GM23338 (cell line): ENCODE results near the gene POC1B. TPM values are rescaled to one million over a fixed set of nuclear protein-coding genes. Genes with fewer than 3 reads are reported as not detected.
A peak's percentile ranks its signal among the peaks of the same experiment; 100 is the strongest.

Experiments
- ATAC-seq: fragments of 200-7000 bp; cut with Tn5 transposase; 3 replicates; pipeline ENCODE4 v1.9.1; 2020
- DNase-seq: peaks from one replicate; pipeline ENCODE4 v3.0.0-alpha.2; 2015; ENCODE audit warnings: low spot score
- H2AFZ ChIP-seq: fragments of 200-600 bp; sonication (generic); 2 replicates; pipeline ENCODE4 v1.8.0; 2016; ENCODE audit warnings: antibody characterized with exemption, mild to moderate bottlenecking, moderate library complexity
- H3F3A ChIP-seq: fragments of 200-600 bp; sonication (generic); replicated peaks from 2 replicates; pipeline ENCODE4 v1.8.0; 2017; ENCODE audit warnings: antibody characterized with exemption, mixed run types, low read depth
- H3K27ac ChIP-seq: fragments of 200-600 bp; sonication (generic); 2 replicates; pipeline ENCODE4 v1.6.1; 2016; ENCODE audit warnings: low read depth
- H3K27me3 ChIP-seq: fragments of 200-600 bp; sonication (generic); 2 replicates; pipeline ENCODE4 v1.8.0; 2016; ENCODE audit warnings: mild to moderate bottlenecking, mixed run types, moderate library complexity; ENCODE audit not compliant: insufficient read depth
- H3K36me3 ChIP-seq: fragments of 200-600 bp; sonication (generic); 2 replicates; pipeline ENCODE4 v1.8.0; 2016; ENCODE audit warnings: mild to moderate bottlenecking; ENCODE audit not compliant: insufficient read depth
- H3K4me1 ChIP-seq: fragments of 200-600 bp; sonication (generic); 2 replicates; pipeline ENCODE4 v1.8.0; 2016; ENCODE audit warnings: mild to moderate bottlenecking, moderate library complexity; ENCODE audit not compliant: insufficient read depth
- H3K4me2 ChIP-seq: fragments of 200-600 bp; sonication (generic); 2 replicates; pipeline ENCODE4 v1.7.1; 2017; ENCODE audit warnings: mixed run types
- H3K4me3 ChIP-seq: fragments of 200-600 bp; sonication (generic); 2 replicates; pipeline ENCODE4 v1.6.1; 2016; ENCODE audit warnings: mixed run types
- H3K79me2 ChIP-seq: fragments of 200-600 bp; sonication (generic); replicated peaks from 2 replicates; pipeline ENCODE4 v1.8.0; 2017; ENCODE audit warnings: mild to moderate bottlenecking; ENCODE audit not compliant: insufficient read depth
- H3K9me2 ChIP-seq: fragments of 200-600 bp; sonication (generic); 2 replicates; pipeline ENCODE4 v1.8.0; 2017; ENCODE audit not compliant: insufficient read depth
- H4K20me1 ChIP-seq: fragments of 200-600 bp; sonication (generic); replicated peaks from 2 replicates; pipeline ENCODE4 v1.8.0; 2017; ENCODE audit warnings: mild to moderate bottlenecking; ENCODE audit not compliant: insufficient read depth
- H3K27ac Mint-ChIP-seq: 2 replicates; pipeline ENCODE4 v1.8.0; 2020; ENCODE audit warnings: inconsistent platforms, mild to moderate bottlenecking, moderate library complexity, mixed read lengths
- H3K27me3 Mint-ChIP-seq: 3 replicates; pipeline ENCODE4 v1.8.0; 2022; ENCODE audit warnings: low read depth, mild to moderate bottlenecking, moderate library complexity, mixed read lengths, inconsistent platforms; ENCODE audit not compliant: insufficient read depth, poor library complexity
- H3K36me3 Mint-ChIP-seq: 3 replicates; pipeline ENCODE4 v1.8.0; 2021; ENCODE audit warnings: low read depth, mild to moderate bottlenecking, inconsistent platforms, moderate library complexity, mixed read lengths
- H3K4me1 Mint-ChIP-seq: 3 replicates; pipeline ENCODE4 v1.8.0; 2020; ENCODE audit warnings: mild to moderate bottlenecking, inconsistent platforms, mixed read lengths
- H3K4me3 Mint-ChIP-seq: 3 replicates; pipeline ENCODE4 v1.8.0; 2021; ENCODE audit warnings: moderate library complexity, mild to moderate bottlenecking, inconsistent platforms, mixed read lengths
- H3K9me3 Mint-ChIP-seq: 3 replicates; pipeline ENCODE4 v1.8.0; 2020; ENCODE audit warnings: moderate library complexity, mild to moderate bottlenecking, inconsistent platforms, mixed read lengths
- CREB1 ChIP-seq: fragments of 250-450 bp; sonication (Bioruptor Pico); IDR thresholded peaks from 2 replicates; pipeline ENCODE4 v1.5.0; 2020; ENCODE audit warnings: low read depth, mild to moderate bottlenecking, moderate library complexity
- CTCF ChIP-seq, 2 experiments: fragments of 200-600 bp in 1 of 2; sonication (generic) in 1 of 2; conservative IDR thresholded peaks; 2 replicates each; pipeline versions ENCODE4 v1.5.1 to v1.6.1; 2016 to 2017; ENCODE audit warnings: antibody characterized with exemption in 2 of 2, low read depth in 2 of 2, mild to moderate bottlenecking in 2 of 2, moderate library complexity in 1 of 2
- ETS1 ChIP-seq: IDR thresholded peaks from 2 replicates; pipeline ENCODE4 v1.6.1; 2016; ENCODE audit warnings: antibody characterized with exemption
- EZH2 ChIP-seq: fragments of 200-600 bp; sonication (generic); IDR thresholded peaks from one replicate; pipeline ENCODE4 v1.8.0; 2017; ENCODE audit warnings: antibody characterized with exemption, mild to moderate bottlenecking, low read depth; ENCODE audit not compliant: unreplicated experiment
- EZH2phosphoT487 ChIP-seq: fragments of 200-600 bp; sonication (generic); IDR thresholded peaks from one replicate; pipeline ENCODE4 v1.8.1; 2018; ENCODE audit warnings: antibody characterized with exemption; ENCODE audit not compliant: unreplicated experiment
- JUNB ChIP-seq: IDR thresholded peaks from one replicate; pipeline ENCODE4 v1.6.1; 2016; ENCODE audit warnings: antibody characterized with exemption; ENCODE audit not compliant: unreplicated experiment
- NANOG ChIP-seq: IDR thresholded peaks from 2 replicates; pipeline ENCODE4 v1.6.1; 2016; ENCODE audit warnings: antibody characterized with exemption, borderline replicate concordance
- POLR2AphosphoS5 ChIP-seq: IDR thresholded peaks from 2 replicates; pipeline ENCODE4 v1.6.1; 2016; ENCODE audit warnings: antibody characterized with exemption, low read depth
- REST ChIP-seq: IDR thresholded peaks from one replicate; pipeline ENCODE4 v1.6.1; 2018; ENCODE audit warnings: antibody characterized with exemption; ENCODE audit not compliant: unreplicated experiment
- STAT1 ChIP-seq: IDR thresholded peaks from one replicate; pipeline ENCODE4 v1.6.1; 2016; ENCODE audit warnings: antibody characterized with exemption; ENCODE audit not compliant: unreplicated experiment
- ZNF114 ChIP-seq: fragments of 250-450 bp; sonication (Bioruptor Pico); IDR thresholded peaks from 2 replicates; pipeline ENCODE4 v1.5.0; 2020; ENCODE audit warnings: mild to moderate bottlenecking, moderate library complexity
- ZNF331 ChIP-seq: fragments of 250-450 bp; sonication (Bioruptor Pico); IDR thresholded peaks from 2 replicates; pipeline ENCODE4 v1.5.0; 2020; ENCODE audit warnings: low read depth, mild to moderate bottlenecking, moderate library complexity
- ZNF462 ChIP-seq: fragments of 250-450 bp; sonication (Bioruptor Pico); IDR thresholded peaks from 2 replicates; pipeline ENCODE4 v1.5.0; 2020; ENCODE audit warnings: mild to moderate bottlenecking, moderate library complexity
- polyA plus RNA-seq: library from polyadenylated mRNA; unstranded; fragments of >200 nt; fragmentation: Nextera tagmentation; extraction: Ambion mirVana; gene quantifications from 2 replicates; pipeline ENCODE4 v1.2.1, GENCODE V29; 2016
- total RNA-seq: library from RNA; depleted of rRNA; stranded (reverse); fragments of >200 nt; shearing (Covaris generic); gene quantifications from 2 replicates; pipeline ENCODE4 v1.2.3, GENCODE V29; 2014

POC1B gene
- total and polyA plus RNA-seq, 2 experiments from 2014 or later = 11.8 to 17.5 TPM

GRCh38 chr12:89373763-89374572, 151.9 kb downstream of the POC1B start:
- no peaks in the 10 kb centered on the region for H3K27me3 ChIP-seq
- H3K4me3 ChIP-seq = no peak overlapping the region
- Mint-ChIP-seq H3K4me3 (no peak overlapping the region), H3K36me3 (peaks cover 3% of the 10 kb centered on the region; the same call in 1 of the 3 replicates), H3K27ac (peak overlapping the region; percentile 40; the same call in 1 of the 2 replicates), H3K4me1 (peaks cover 22% of the 10 kb centered on the region), H3K27me3 (peaks cover 2% of the 10 kb centered on the region), H3K9me3 (no peaks in the 10 kb centered on the region)
- DNase-seq = no peak
- H3K27ac ChIP-seq = no peak overlapping the region
- H3K9me2 ChIP-seq = 0 out of 2 replicates have a peak, but pooled peaks cover 9% of the 10 kb centered on the region
- H3K4me2 ChIP-seq = peak overlapping the region; percentile 59; the same call in 1 of the 2 replicates
- no peaks in the 10 kb centered on the region for H3K79me2 ChIP-seq
- no peak for TF ChIP-seq EZH2phosphoT487
- TF ChIP-seq EZH2 = no peak
- no peak for TF ChIP-seq STAT1
- TF ChIP-seq JUNB = no peak
- no peak for TF ChIP-seq POLR2AphosphoS5
- TF ChIP-seq REST = no peak
- no peak for TF ChIP-seq NANOG
- TF ChIP-seq ETS1 = no peak
- no peak for TF ChIP-seq CTCF (conservative IDR thresholded peaks at IDR 0.05; ENCODE audit: low read depth in 2 of 2)
- no peak for TF ChIP-seq ZNF114 (CRISPR knock-in tag)
- no peak for TF ChIP-seq ZNF462 (CRISPR knock-in tag)
- TF ChIP-seq CREB1 (CRISPR knock-in tag) = no peak
- TF ChIP-seq ZNF331 (CRISPR knock-in tag) = no peak
- no peak overlapping the region for H2AFZ ChIP-seq
- no peaks in the 10 kb centered on the region for H3F3A ChIP-seq
- peaks cover 14% of the 10 kb centered on the region for H3K4me1 ChIP-seq
- H4K20me1 ChIP-seq = no peaks in the 10 kb centered on the region
- no peak for ATAC-seq
- no peaks in the 10 kb centered on the region for H3K36me3 ChIP-seq
